Ecto neural progenitor cell (in vitro differentiated cells): ENCODE measurements around the gene TMEM271.

Experiments used
- DNase-seq: peaks from one replicate; pipeline ENCODE4 v3.0.0-alpha.2; 2018; ENCODE audit warnings: low spot score

The TMEM271 gene

DNA sequence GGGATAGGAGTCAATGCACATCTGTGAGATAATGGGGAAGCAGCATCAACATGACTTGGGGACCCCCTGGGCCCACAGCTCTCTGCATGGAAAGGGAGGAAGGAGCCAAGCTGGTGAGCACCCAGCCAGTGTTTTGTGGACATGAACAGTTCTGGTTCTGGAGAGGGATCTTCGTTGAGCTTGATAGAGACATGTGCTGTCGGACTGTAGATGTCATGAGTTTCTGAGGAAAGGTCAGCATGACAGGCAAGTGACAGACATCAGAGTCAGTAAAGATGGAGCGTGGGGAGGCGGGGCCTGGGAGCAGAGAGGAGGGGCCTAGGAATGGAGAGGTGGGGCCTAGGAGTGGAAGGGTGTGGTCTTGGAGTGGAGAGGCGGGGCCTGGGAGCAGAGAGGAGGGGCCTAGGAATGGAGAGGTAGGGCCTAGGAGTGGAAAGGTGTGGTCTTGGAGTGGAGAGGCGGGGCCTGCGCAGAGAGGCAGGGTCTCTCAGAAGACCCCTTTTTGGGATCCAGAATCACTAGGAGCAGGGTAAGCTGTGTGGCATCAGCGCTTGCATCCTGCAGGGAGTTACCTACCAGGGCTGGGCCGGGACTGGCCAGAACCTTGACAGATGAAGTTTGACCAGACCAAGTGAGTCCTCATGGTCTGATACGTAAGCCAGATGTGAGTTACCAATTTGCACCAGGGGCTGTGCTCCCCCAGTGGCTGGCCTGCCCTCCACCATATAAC is 43.3 kb downstream of the TMEM271 start:
- DNase-seq: no peak

GRCh38 chr4:531721-532565 is 44.2 kb downstream of the TMEM271 start:
- no peak for DNase-seq

DNA sequence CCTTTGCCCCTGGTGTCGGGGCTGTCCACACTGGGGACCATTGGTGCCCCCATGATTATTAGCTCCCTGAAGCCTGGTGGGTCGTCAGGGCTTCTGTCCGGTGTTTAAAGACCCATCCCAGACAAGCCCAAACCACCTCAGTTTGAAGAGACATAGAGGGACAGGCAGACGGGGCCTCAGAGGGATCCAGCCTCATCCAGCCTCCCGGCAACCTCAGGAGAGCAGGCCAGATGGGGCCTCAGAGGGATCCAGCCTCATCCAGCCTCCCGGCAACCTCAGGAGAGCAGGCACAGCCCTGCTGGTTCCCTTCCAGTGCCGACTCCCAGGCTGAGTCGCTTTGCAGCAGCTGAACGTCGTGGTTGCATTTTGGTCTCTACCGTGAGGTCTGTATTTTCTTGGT is 45.0 kb downstream of the TMEM271 start:
- no peak for DNase-seq

GRCh38 chr4:530017-530781 is 45.9 kb downstream of the TMEM271 start:
- no peak for DNase-seq

DNA sequence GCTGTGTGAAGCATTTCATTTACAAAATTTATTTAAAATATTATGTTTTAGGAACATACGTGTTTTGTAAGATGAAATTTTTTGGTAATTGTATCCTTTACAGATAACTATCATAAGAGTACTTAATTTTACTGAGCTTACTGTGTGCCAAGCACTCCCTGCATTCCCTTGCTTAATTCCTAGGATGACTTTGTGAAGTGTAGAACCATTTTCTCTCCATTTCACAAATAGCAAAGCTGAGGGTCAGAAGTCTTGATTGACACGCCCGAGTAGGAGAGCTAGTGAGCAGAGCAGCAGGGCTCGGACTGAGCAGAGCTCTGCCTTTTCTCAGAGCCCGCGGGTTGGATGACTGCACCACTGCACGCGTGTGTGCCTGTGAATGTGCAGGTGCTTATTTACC is 46.5 kb downstream of the TMEM271 start:
- no peak for DNase-seq

GRCh38 chr4:528835-529234 is 47.3 kb downstream of the TMEM271 start:
- DNase-seq: no peak

DNA sequence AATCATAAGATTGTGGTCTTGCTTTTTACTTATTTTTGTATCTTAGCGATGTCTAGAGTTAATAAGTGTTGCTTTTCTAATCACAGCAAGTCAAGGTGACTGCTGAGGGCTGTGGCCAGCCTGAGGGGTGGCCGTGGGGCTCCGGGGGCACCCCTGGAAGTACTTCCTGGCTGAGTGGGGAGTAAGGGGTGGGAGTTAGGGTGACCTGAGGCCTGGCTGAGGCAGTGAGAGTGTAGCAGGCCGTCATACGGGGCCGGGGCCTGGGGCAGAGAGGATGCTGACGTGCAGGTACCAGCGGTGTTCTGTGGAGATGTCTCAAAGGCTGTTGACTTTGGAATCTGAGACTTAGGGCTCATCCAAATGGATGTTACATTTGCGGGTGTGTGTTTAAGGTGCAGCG is 47.8 kb downstream of the TMEM271 start:
- no peak for DNase-seq

GRCh38 chr4:526971-527460 is 49.1 kb downstream of the TMEM271 start:
- no peak for DNase-seq

GRCh38 chr4:526189-526909 is 49.7 kb downstream of the TMEM271 start:
- no peak for DNase-seq

DNA sequence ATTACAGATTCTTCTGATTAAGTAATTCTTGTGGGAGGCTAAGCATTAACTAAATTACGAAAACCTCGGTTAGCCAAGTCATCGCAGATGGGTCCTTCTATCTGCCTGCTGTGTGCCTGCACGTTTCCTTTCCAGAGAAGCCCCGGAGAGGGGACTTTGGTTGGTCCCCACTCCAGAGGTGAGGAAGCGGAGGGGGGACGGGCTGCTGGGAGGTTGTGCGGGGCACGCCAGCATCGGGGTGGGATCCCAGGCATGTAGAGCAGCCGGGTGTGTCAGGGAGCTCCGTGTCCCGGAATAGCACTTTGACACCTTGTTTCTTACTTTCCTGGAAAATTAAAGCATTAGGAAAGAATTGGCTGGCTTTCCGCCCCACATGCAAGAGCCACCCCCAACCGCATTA is 50.4 kb downstream of the TMEM271 start:
- no peak for DNase-seq

GRCh38 chr4:524196-524595 is 51.9 kb downstream of the TMEM271 start:
- no peak for DNase-seq
